Rectal smooth muscle tissue (tissue), 1 donor: ENCODE results near the gene SOHLH1.

Experiments used
- H3K27ac ChIP-seq: one replicate; pipeline ENCODE4 v1.7.0; 2013; ENCODE audit warnings: low read depth, low read length, inconsistent platforms
- H3K27me3 ChIP-seq: one replicate; pipeline ENCODE4 v1.7.0; 2013; ENCODE audit warnings: low read length; ENCODE audit not compliant: control insufficient read depth, insufficient read depth
- H3K36me3 ChIP-seq: one replicate; pipeline ENCODE4 v1.7.0; 2013; ENCODE audit warnings: low read length; ENCODE audit not compliant: control insufficient read depth, insufficient read depth
- H3K4me1 ChIP-seq: one replicate; pipeline ENCODE4 v1.7.0; 2013; ENCODE audit warnings: low read length; ENCODE audit not compliant: control insufficient read depth, insufficient read depth
- H3K4me3 ChIP-seq: one replicate; pipeline ENCODE4 v1.7.0; 2013; ENCODE audit warnings: low read length
- H3K9ac ChIP-seq: one replicate; pipeline ENCODE4 v1.7.0; 2013; ENCODE audit warnings: low read length

SOHLH1 gene

DNA sequence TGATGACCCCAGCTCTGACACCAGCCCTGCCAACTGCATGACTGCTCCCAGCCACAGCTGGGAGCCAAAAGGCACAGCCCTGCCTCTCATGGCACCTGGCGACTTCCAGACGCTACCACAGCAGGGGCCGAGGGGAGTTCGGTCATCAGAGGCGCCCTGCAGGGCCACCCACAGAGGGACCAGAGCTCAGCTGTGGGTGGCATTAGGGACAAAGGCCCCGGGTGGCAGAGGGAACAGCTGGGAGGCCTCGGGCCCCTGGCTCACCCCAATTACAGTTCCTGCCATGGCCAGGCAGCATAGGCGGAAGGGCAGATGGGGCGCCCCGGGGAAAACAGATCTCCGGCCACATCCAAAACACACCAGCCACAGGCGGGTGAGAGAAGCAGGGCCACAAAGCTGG is 3.6 kb downstream of the SOHLH1 start:
- Histone ChIP-seq H3K4me1 (no peaks in the 10 kb centered on the region), H3K27me3 (no peaks in the 10 kb centered on the region), H3K9ac (no peak overlapping the region), H3K27ac (no peak overlapping the region), H3K36me3 (no peaks in the 10 kb centered on the region), H3K4me3 (no peak overlapping the region)

DNA sequence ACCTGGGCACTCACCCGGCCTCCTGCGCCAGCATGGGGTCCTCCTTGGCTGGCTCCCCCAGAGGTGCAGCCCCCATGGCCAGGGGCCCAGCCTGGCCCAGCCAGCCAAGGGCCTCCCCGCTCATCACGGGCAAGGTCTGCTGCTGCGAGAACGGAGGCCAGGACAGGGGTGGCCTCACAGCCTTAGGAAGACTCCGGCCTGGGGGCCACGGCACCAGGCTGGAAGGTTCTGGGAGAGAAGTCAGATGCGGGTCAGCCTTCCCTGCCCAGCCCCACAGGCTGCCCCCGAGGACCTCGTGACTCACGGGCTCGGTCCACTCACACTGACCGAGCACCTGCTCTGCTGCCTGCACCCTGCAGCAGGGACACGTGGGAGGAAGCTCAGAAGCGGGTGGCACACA is 4.2 kb downstream of the SOHLH1 start:
- Histone ChIP-seq H3K36me3 (no peaks in the 10 kb centered on the region), H3K4me1 (no peaks in the 10 kb centered on the region), H3K9ac (no peak overlapping the region), H3K27ac (no peak overlapping the region), H3K27me3 (no peaks in the 10 kb centered on the region), H3K4me3 (no peak overlapping the region)

DNA sequence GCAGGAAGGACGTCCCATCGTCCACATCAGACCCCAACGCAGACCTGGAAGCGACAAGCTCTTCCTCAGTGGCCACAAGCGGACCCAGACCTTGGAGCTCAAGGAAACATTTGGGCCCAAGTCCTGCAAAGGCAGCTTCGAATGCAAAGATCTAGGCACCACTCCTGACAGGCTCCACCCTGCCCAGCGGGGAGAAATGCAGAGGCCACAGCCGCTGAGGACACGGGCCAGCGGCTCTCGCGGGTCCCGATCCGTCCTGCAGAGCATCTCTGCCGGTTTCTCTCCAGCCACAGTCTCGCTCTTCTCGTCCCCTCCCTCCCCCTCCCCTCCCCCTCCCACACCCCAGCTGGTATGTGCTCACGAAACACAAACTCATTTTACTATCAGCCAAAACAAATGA is 4.9 kb downstream of the SOHLH1 start:
- Histone ChIP-seq H3K4me3 (no peak overlapping the region), H3K27me3 (no peaks in the 10 kb centered on the region), H3K27ac (no peak overlapping the region), H3K36me3 (no peaks in the 10 kb centered on the region), H3K4me1 (no peaks in the 10 kb centered on the region), H3K9ac (no peak overlapping the region)

DNA sequence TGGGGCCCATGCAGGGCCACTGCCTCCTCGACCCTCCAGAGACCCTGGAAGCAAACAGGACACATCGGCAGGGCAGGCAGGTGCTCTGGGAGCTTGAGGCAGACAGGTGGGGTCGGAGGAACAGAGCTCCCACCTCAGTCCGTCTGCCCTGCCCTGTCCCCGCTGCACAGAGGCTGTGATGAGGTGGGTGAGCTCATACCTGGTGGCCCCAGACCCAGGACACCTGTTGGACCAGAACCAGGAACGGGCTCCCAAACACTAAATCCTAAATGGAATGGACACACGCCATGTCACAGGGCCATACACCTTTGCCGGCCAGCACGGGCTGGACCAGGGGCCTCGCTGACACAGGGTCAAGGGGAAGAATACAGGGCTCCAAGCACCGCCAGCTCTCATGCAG is 5.5 kb downstream of the SOHLH1 start:
- Histone ChIP-seq H3K27me3 (no peaks in the 10 kb centered on the region), H3K9ac (no peak overlapping the region), H3K4me1 (no peaks in the 10 kb centered on the region)

DNA sequence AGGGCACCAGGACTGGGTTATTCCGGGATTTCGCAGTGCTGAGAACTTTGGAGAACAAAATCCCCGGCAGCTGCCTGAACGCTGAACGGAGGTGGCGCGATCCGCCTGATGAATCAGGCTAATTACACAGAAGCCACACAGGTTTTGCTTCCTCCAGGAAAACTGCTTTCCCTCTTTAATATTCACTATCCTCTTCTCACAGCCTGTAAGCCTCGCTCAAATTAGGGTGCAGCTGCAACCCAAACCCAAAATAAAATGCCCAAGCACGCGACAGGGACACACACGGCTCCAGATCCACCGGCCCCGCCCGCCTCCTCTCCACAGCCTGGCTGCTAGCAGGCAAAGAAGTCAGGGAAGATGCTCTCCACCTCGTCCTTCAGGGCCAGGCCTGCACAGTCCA is 6.0 kb downstream of the SOHLH1 start:
- no peak overlapping the region for H3K9ac ChIP-seq
- H3K27ac ChIP-seq = no peak overlapping the region
- H3K4me1 ChIP-seq = no peaks in the 10 kb centered on the region
- H3K36me3 ChIP-seq = no peaks in the 10 kb centered on the region
- no peaks in the 10 kb centered on the region for H3K27me3 ChIP-seq
- H3K4me3 ChIP-seq = no peak overlapping the region

More for the DNA sequence above, 5.5 kb downstream of the SOHLH1 start:
- Histone ChIP-seq H3K36me3 (no peaks in the 10 kb centered on the region), H3K27ac (no peak overlapping the region), H3K4me3 (no peak overlapping the region)

DNA sequence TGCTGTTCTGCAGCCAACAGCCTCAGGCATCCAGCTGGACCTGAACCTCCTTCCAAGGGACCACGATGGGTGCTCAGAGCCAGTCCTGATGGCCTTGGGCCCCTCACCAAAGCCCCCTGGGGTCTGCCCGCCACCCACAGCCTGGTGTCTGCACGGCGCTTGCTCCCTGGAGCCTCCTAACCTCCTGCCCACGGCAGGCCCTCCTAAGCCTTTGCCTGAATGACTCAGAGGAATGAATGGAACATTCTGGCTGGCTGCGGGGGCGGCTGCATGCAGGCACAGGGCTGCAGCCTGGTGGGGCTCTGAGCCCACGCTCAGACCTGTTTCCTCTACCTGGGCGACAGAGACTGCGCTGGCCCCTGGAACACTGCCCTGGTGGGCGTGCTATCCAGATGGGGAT is 6.9 kb downstream of the SOHLH1 start:
- Histone ChIP-seq H3K9ac (no peak overlapping the region), H3K27me3 (no peaks in the 10 kb centered on the region), H3K27ac (no peak overlapping the region), H3K36me3 (no peaks in the 10 kb centered on the region), H3K4me1 (no peaks in the 10 kb centered on the region), H3K4me3 (no peak overlapping the region)

DNA sequence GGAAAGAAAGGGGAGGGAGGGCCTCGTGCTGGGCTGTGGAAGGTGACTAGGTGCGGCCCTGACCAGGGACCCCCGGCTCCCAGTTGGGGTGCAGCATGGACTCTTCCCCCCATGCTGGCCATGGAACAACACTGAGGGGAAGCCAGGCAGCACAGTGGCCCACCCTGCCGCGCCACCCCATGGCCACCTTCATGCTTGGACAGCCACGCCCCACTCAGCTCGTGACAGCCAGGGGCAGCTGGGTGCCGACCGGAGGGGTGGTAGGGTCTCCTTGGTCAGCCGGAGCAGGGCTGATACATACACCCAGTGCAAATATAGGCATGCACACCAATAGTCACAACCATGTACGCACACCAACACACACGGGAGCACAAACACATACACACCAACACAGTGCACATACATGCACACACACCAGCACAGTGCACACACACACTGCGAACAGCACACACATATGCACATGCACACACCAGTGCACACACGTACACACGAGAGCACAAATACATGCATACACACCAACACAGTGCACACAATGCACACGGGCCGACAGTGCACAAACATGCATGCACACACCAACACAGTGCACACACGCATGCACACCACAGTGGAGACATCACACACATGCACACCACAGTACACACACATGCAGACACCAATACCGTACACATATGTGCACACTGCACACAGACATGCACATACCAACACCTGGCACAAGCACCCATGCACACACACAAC is 8.3 kb downstream of the SOHLH1 start:
- Histone ChIP-seq H3K36me3 (no peaks in the 10 kb centered on the region), H3K27me3 (no peaks in the 10 kb centered on the region), H3K27ac (no peak overlapping the region), H3K4me3 (no peak overlapping the region), H3K9ac (no peak overlapping the region), H3K4me1 (no peaks in the 10 kb centered on the region)

DNA sequence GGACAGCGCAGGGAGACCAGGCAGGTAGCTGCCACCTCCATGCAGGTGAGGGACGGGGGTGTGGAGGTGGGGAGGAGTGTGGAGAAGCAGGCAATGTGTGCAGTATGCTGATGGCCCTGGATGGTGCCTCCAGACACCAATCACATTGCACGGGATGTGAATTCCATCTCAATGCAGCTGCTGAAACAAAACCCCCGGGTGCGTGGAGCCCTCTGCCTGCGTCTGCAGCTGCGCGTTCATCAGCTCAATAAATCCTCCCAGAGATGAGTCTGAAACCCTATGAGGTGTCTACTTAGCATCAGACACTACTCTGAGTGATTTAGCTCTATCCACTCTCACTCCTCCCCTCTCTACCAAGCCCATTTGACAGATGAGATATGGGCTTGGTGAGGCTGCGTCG is 10.3 kb downstream of the SOHLH1 start:
- Histone ChIP-seq H3K4me3 (no peak overlapping the region), H3K9ac (no peak overlapping the region), H3K36me3 (no peaks in the 10 kb centered on the region), H3K4me1 (no peaks in the 10 kb centered on the region), H3K27me3 (peaks cover 3% of the 10 kb centered on the region), H3K27ac (no peak overlapping the region)

DNA sequence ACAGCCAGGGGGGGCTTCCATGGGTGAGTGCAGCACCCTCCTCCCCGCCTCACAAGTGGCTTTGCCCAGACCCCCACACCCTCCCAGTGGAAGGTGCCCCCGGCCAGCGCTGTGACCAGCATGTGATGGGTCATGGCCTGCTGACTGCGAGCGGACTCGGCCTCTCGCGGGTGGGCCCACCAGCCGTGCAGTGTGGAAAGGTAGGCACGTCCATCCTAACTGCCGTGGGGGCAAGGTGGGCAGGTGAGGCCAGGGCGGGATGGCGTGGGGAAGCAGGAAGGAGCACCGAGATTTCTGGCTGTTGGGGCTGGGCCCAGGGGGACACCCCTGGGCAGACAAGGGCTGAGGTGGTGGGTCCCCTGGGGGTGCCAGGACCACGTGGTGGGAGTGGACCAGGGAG is 12.1 kb downstream of the SOHLH1 start:
- no peak overlapping the region for H3K27ac ChIP-seq
- H3K4me1 ChIP-seq = no peaks in the 10 kb centered on the region
- H3K27me3 ChIP-seq = peaks cover 5% of the 10 kb centered on the region
- H3K4me3 ChIP-seq = no peak overlapping the region
- no peak overlapping the region for H3K9ac ChIP-seq
- H3K36me3 ChIP-seq = no peaks in the 10 kb centered on the region

DNA sequence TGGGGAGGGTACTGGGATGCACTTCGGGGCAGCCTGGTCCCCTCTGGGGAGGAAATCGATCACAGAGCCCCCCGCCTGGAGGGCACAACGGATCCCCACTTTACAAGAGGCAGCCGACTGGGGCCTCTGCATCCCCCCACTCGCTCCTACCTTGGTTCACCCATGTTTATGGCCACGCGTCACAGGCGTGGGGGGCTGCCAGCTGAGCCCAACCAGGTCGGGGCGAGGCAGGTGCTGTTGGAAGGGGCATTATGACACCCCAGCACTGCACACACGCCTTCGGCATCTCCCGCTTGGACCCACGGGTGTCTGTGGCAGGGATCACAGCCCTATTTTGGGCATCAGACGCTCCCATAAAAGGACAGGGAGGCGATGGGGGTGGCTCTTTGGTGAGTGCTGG is 14.6 kb downstream of the SOHLH1 start:
- no peaks in the 10 kb centered on the region for H3K4me1 ChIP-seq
- H3K27me3 ChIP-seq = peaks cover 5% of the 10 kb centered on the region
- no peak overlapping the region for H3K4me3 ChIP-seq
- no peak overlapping the region for H3K9ac ChIP-seq
- no peak overlapping the region for H3K27ac ChIP-seq
- no peaks in the 10 kb centered on the region for H3K36me3 ChIP-seq

DNA sequence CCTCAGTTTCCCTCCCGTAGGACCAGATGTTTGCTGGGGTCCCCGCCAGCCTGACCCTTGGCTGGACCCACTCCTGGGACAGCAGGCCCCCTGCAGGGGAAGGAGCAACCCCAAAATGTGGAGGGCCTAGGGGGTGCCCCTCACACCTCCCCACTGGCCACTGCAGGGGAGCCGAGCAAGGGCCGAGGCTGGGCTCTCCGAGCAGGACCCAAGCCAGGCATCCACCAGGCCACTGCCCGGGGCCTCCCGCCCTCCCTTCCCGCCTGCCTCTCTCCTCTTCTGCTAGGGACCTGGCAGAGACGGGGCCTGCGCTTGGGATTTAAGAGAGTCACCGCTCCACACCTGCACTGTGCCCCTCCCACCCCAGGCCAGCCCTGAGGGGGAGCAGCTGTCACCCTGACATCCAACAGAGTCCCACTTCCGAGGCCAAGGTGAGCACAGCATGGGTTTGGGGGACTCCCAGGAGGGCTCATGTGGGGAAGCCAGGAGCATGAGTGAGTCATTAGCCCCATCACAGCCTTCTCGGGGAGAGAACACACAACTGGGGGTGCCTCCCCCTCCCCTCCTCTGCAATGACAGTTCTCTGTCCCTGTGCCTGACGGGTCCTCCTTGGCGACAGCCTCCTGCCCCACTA is 15.8 kb downstream of the SOHLH1 start:
- Histone ChIP-seq H3K9ac (no peak overlapping the region), H3K4me3 (no peak overlapping the region), H3K27ac (no peak overlapping the region), H3K4me1 (no peaks in the 10 kb centered on the region), H3K36me3 (no peaks in the 10 kb centered on the region), H3K27me3 (peaks cover 5% of the 10 kb centered on the region)

DNA sequence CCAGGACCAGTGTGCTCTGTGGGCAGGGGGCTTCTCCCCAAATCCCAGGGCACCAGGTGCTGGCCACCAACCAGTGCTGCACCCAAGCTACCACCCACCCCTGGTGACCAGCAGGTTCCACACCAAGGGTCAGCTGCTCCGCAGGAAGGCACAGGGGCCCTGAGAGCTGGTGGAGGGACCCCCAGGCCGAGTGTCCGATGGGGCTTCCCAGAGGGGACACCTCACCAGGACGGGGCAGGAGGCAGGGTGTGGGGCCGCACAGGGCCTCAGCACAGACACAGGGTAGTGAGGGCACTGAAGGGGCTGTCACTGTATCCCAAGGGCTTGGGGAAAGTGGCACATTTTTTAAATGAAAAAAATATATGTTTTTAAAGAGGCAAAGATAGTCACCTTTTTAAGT is 18.1 kb downstream of the SOHLH1 start:
- H3K36me3 ChIP-seq = no peaks in the 10 kb centered on the region
- H3K4me1 ChIP-seq = no peaks in the 10 kb centered on the region
- H3K4me3 ChIP-seq = no peak overlapping the region
- H3K9ac ChIP-seq = no peak overlapping the region
- peaks cover 5% of the 10 kb centered on the region for H3K27me3 ChIP-seq
- no peak overlapping the region for H3K27ac ChIP-seq

DNA sequence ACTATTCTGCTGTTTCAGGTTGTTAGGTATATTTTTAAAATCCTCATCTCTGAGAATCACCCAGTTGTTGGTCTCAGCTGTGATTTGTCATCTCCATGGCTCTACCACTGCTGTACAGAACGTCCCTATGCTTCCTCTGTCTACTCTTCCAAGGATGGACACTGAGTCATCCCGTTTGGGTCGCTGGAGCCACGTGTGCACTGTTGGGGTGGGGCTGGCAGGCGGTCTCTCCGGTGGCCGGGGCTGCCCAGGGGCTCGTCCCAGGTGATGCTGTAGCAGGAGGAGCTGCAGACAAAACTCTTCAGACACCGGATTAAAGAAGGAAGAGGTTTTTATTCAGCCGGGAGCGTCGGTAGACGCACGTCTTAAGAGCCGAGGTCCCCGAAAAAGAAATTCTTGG is 19.2 kb downstream of the SOHLH1 start:
- H3K4me3 ChIP-seq = no peak overlapping the region
- H3K27me3 ChIP-seq = peaks cover 5% of the 10 kb centered on the region
- no peaks in the 10 kb centered on the region for H3K36me3 ChIP-seq
- H3K27ac ChIP-seq = no peak overlapping the region
- no peak overlapping the region for H3K9ac ChIP-seq
- H3K4me1 ChIP-seq = no peaks in the 10 kb centered on the region
